ENCODE measurements around the gene CTAG1A.
"Not testable (repeated sequence)": the region's sequence is repeated elsewhere in the genome, so short reads cannot be mapped to it uniquely, and the experiment has no call there.

Gene CTAG1A

DNA sequence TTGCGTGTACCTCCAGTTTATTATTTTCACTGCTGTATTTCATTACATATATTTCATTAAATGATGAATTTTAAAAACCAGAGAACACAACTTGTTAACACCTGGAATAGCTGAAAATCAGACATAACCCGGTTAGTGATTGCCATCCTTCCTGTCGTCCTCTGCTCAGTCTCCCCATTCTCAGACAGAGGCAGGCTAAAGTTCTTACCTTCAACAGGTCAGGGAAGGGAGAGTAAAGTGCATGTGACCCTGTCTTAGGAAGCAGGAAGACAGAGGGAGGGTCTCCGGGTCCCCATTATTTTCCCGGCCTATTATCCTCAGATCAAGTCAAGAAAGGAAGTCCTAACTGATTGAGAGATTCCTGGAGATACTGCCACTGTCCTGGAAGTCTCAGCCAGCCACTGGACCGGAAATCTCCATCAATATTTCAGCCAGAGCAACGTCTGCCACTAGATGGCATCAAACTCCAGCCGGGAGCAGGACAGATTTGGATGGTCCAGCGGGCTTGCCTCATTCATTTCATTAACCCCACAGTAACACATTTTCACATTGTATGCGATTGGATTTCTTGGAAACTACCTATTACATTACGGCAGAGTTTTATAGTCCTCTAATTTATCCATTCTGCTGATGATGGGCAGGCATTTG is 36.0 kb downstream of the CTAG1A start:
- DNase-seq, result not testable (repeated sequence)

DNA sequence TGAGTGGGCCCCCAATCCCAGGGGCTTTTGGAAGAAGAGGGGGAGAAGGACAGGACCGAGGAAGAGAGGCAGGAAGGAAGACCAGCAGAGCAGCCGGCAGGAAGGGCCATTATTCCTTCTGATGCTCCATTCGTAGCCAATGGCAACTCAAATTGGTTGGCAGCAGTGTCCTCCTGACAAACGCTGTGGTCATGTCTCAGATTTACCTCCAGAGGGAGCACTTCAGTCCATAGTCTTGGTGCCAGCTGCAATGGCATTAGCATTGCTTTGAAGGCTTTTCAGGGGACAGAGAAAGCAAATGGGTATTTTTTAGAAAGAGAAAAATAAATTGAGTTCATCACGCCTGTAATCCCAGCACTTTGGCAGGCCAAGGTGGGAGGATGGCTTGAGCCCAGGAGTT is 44.0 kb downstream of the CTAG1A start:
- DNase-seq, result not testable (repeated sequence)

DNA sequence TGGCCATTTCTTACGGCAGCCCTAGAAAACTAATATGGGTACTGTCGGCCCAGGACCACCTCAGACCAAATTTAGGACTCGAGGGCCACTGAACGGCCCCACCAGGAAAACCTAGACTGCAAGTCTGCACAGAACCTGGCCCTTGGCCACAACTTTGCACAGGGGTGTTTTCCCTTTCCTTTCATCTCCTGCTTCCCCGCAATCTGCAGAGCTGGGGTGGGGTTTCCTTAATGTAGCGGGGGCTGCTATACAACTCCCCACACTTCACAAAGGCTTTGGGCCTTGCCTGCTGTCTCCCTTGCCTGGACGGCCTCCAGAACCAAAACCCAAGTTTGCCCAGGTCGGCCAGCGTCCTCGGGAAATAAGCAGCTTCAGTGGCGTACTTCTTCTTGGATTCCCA is 46.0 kb downstream of the CTAG1A start:
- not testable (repeated sequence) for DNase-seq

DNA sequence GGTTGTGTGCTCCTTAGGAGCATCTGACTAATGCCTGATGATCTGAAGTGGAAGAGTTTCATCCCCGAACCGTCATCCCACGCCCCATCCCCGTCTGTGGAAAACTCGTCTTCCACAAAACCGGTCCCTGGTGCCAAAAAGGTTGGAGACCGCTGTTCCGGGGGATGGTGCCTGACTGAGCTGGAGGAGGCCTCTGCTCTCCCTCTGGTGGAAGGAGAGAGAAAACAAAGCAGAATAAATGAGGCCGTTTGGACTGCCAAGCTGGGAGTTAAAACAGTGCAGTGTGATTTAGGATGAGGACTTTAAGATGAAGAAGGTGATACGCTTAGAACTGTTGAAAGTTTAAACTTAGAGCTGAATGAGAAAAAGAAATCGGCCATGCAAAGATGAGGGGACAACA is 48.7 kb downstream of the CTAG1A start:
- DNase-seq, result not testable (repeated sequence)

Measured in NCI-H2081 (cell line).